Osteocyte (in vitro differentiated cells): ENCODE measurements around the gene ESYT3. TPM values are rescaled to one million over a fixed set of nuclear protein-coding genes. Genes with fewer than 3 reads are reported as not detected.

Source experiments
- DNase-seq: peaks from one replicate; pipeline ENCODE4 v3.0.0; 2021; ENCODE audit warnings: mixed read lengths; ENCODE audit not compliant: unreplicated experiment; ENCODE audit errors: extremely low spot score
- H3K27ac Mint-ChIP-seq: one replicate; pipeline ENCODE4 v1.8.0; 2021; ENCODE audit warnings: mild to moderate bottlenecking, mixed read lengths; ENCODE audit not compliant: unreplicated experiment
- H3K27me3 Mint-ChIP-seq: one replicate; pipeline ENCODE4 v1.8.0; 2021; ENCODE audit warnings: mixed read lengths; ENCODE audit not compliant: unreplicated experiment
- H3K36me3 Mint-ChIP-seq: one replicate; pipeline ENCODE4 v1.8.0; 2021; ENCODE audit warnings: mixed read lengths; ENCODE audit not compliant: unreplicated experiment
- H3K4me1 Mint-ChIP-seq: one replicate; pipeline ENCODE4 v1.8.0; 2021; ENCODE audit warnings: mixed read lengths; ENCODE audit not compliant: unreplicated experiment
- H3K4me3 Mint-ChIP-seq: one replicate; pipeline ENCODE4 v1.8.0; 2021; ENCODE audit warnings: mild to moderate bottlenecking, moderate library complexity, mixed read lengths; ENCODE audit not compliant: unreplicated experiment
- H3K9me3 Mint-ChIP-seq: one replicate; pipeline ENCODE4 v1.8.0; 2021; ENCODE audit warnings: mixed read lengths; ENCODE audit not compliant: unreplicated experiment
- total RNA-seq: library from RNA; stranded (reverse); gene quantifications from 2 replicates; pipeline ENCODE4 v1.2.1, GENCODE V29; 2021
- TF ChIP-seq, protein P1 (sequence below): fragments of 200-600 bp; sonication (generic); IDR thresholded peaks from 2 replicates; pipeline ENCODE4 v1.5.0; 2021; ENCODE audit warnings: antibody characterized with exemption, mild to moderate bottlenecking, moderate library complexity

The ESYT3 gene
- total RNA-seq, 1 donor from 2014 or later: 0.21 TPM

DNA sequence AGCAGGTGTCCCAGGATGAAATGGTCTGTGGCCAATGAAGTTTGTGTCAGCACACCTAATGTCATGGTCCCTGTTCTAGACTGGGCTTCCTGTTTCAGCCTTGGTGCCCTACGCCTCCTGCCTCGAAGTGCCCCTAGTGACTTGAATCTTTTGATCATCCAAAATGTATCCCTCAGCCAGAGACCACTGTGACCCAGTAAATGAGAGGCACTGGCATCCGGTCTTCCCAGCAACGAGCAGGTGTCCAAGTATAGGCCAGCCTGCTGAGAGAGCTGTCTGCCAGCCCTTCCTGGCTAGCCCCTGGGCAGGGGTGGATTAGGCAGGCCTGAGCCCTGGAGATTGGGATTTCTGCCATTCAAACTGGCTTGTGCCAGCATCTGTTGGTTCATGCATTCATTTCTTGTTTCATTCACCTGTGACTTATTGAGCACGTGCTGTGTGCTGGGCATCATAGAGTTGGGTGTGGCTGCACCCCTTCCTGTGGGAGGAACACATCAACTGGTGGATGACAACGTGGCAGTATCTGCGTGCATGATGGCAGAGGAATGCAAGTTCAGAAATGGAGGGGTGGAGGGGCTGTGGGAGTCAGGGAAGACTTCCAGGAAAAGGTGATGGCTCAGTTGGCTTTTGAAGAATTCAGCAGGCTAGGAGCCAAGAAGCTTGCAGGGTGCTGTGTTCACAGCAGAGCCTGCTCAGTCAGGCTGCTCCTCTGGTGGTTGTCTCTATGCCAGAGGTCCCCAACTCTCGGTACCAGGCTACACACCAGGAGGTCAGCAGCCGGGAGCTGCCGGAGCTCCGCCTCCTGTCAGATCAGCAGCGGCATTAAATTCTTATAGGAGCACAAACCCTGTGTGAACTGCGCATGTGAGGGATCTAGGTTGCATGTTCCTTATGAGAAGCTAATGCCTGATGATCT is 21.6 kb downstream of the ESYT3 start:
- no peak overlapping the region for H3K27ac Mint-ChIP-seq
- H3K9me3 Mint-ChIP-seq: no peaks in the 10 kb centered on the region
- no peaks in the 10 kb centered on the region for H3K36me3 Mint-ChIP-seq
- no peak for DNase-seq
- TF ChIP-seq, protein P1, sequence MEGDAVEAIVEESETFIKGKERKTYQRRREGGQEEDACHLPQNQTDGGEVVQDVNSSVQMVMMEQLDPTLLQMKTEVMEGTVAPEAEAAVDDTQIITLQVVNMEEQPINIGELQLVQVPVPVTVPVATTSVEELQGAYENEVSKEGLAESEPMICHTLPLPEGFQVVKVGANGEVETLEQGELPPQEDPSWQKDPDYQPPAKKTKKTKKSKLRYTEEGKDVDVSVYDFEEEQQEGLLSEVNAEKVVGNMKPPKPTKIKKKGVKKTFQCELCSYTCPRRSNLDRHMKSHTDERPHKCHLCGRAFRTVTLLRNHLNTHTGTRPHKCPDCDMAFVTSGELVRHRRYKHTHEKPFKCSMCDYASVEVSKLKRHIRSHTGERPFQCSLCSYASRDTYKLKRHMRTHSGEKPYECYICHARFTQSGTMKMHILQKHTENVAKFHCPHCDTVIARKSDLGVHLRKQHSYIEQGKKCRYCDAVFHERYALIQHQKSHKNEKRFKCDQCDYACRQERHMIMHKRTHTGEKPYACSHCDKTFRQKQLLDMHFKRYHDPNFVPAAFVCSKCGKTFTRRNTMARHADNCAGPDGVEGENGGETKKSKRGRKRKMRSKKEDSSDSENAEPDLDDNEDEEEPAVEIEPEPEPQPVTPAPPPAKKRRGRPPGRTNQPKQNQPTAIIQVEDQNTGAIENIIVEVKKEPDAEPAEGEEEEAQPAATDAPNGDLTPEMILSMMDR: no peak
- H3K4me1 Mint-ChIP-seq: no peaks in the 10 kb centered on the region
- peaks cover 6% of the 10 kb centered on the region for H3K27me3 Mint-ChIP-seq
- H3K4me3 Mint-ChIP-seq: no peak overlapping the region

- Mint-ChIP-seq H3K4me3 (no peak overlapping the region), H3K4me1 (no peaks in the 10 kb centered on the region), H3K27me3 (peaks cover 6% of the 10 kb centered on the region), H3K27ac (no peak overlapping the region), H3K9me3 (no peaks in the 10 kb centered on the region), H3K36me3 (no peaks in the 10 kb centered on the region)
- TF ChIP-seq, protein P1: no peak
- no peak for DNase-seq
Measured at GRCh38 chr3:138456961-138457862, 22.8 kb downstream of the ESYT3 start.

DNA sequence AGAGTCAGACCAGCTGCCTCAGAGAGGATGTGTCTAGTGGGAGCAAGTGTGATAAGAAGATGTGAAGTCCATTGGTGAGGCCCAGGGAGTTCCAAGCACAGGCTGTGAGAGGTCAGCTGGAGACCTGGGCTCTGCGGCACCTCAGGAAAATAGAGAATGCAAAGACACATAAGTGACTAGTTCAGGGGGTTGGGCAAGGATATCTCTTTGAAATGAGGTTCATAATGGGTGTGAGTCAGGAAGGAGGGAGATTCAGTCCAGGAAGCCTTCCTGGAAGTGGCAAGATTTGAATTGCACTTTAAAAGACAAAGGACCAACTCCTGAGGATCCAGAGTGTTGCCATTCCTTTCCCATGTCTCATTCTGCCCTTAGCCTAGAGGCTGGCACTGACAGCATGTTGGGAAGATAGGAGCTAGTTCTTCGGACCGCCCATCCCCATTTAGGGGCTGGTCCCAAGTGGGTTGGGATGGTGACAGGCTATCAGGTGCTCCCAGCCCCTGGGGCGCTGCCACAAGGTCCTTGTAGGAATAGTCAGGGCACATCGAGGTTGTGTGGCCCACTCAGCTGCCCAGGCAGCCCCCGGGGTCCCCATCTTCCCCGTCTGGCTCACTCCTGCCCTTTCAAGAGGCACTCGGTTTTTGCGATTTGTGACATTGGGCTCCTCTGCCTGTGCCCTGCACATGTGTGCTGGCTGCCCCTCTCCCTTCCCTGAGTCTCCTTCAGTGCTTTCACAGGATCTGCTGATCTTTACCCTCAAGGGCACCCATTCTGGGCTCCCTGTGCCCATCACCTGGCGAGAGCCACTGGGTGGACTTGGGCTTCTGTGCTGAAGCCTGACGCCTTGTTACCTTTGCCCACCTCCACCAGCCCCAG is 23.7 kb downstream of the ESYT3 start:
- peaks cover 6% of the 10 kb centered on the region for H3K27me3 Mint-ChIP-seq
- no peak overlapping the region for H3K27ac Mint-ChIP-seq
- TF ChIP-seq, protein P1: no peak
- H3K4me1 Mint-ChIP-seq: no peaks in the 10 kb centered on the region
- H3K4me3 Mint-ChIP-seq: no peak overlapping the region
- no peaks in the 10 kb centered on the region for H3K36me3 Mint-ChIP-seq
- no peaks in the 10 kb centered on the region for H3K9me3 Mint-ChIP-seq
- DNase-seq: peak; percentile 40

GRCh38 chr3:138458774-138459499 is 24.5 kb downstream of the ESYT3 start:
- no peaks in the 10 kb centered on the region for H3K4me1 Mint-ChIP-seq
- H3K4me3 Mint-ChIP-seq: no peak overlapping the region
- DNase-seq: peak; percentile 75
- no peaks in the 10 kb centered on the region for H3K9me3 Mint-ChIP-seq
- TF ChIP-seq, protein P1: no peak
- H3K27ac Mint-ChIP-seq: no peak overlapping the region
- H3K36me3 Mint-ChIP-seq: no peaks in the 10 kb centered on the region
- peaks cover 8% of the 10 kb centered on the region for H3K27me3 Mint-ChIP-seq
